RKO (cell line): ENCODE data around the gene MLIP.

Source experiments
- DNase-seq: peaks from one replicate; pipeline ENCODE4 v3.0.0-alpha.2; 2016; ENCODE audit warnings: low spot score

MLIP gene

GRCh38 chr6:54284161-54284860 lies 173.1 kb downstream of the MLIP start:
- DNase-seq, result no peak

- DNase-seq, result no peak
These were observed 174.4 kb downstream of the MLIP start for GRCh38 chr6:54285595-54285994.

GRCh38 chr6:54286141-54286540 lies 174.9 kb downstream of the MLIP start:
- no peak for DNase-seq

- DNase-seq, result no peak
These were observed 177.2 kb downstream of the MLIP start for GRCh38 chr6:54288474-54288873.

GRCh38 chr6:54289426-54289825 lies 178.2 kb downstream of the MLIP start:
- no peak for DNase-seq

- DNase-seq, result peak; percentile 5
These were observed 179.9 kb downstream of the MLIP start for GRCh38 chr6:54291146-54291545.

- DNase-seq, result peak; percentile 54
These were observed 180.5 kb downstream of the MLIP start for GRCh38 chr6:54291738-54292137.

- DNase-seq, result no peak
These were observed 183.8 kb downstream of the MLIP start for GRCh38 chr6:54294965-54295532.

- peak; percentile 15 for DNase-seq
These were observed 188.5 kb downstream of the MLIP start for GRCh38 chr6:54299542-54300269.

GRCh38 chr6:54301770-54302169 lies 190.5 kb downstream of the MLIP start:
- DNase-seq, result no peak

GRCh38 chr6:54307439-54307910 lies 196.2 kb downstream of the MLIP start:
- no peak for DNase-seq

GRCh38 chr6:54308289-54308985 lies 197.2 kb downstream of the MLIP start, which contains the start of gene TINAG:
Gene TINAG, plus strand, starts transcription at chr6:54308441. Its CDS starts 110 bp downstream, at chr6:54308551.
- no peak for DNase-seq

- DNase-seq, result no peak
These were observed 197.7 kb downstream of the MLIP start for GRCh38 chr6:54308986-54309315.

- DNase-seq, result no peak
These were observed 199.3 kb downstream of the MLIP start for GRCh38 chr6:54310377-54311152.

- DNase-seq, result no peak
These were observed 204.4 kb downstream of the MLIP start for GRCh38 chr6:54315656-54316055.
